ENCODE results near the gene PPP1R2C. TPM values are rescaled to one million over a fixed set of nuclear protein-coding genes. Genes with fewer than 3 reads are reported as not detected.

Gene PPP1R2C
- polyA plus RNA-seq, 1 donor from 2014 or later = not detected

GRCh38 chrX:42732506-42732905 is 45.5 kb downstream of the PPP1R2C start:
- no peak for TF ChIP-seq REST (IDR thresholded peaks at IDR 0.05; ENCODE audit: borderline replicate concordance)
- TF ChIP-seq CTCF (IDR thresholded peaks at IDR 0.05; ENCODE audit: poor library complexity, severe bottlenecking) = no peak
- TF ChIP-seq RAD21 (conservative IDR thresholded peaks at IDR 0.05) = no peak
- no peak for TF ChIP-seq SMC3 (conservative IDR thresholded peaks at IDR 0.05; ENCODE audit: poor library complexity)
- no peak for TF ChIP-seq TAF1 (IDR thresholded peaks at IDR 0.05; ENCODE audit: low read depth)
- no peak for TF ChIP-seq EP300 (conservative IDR thresholded peaks at IDR 0.05; ENCODE audit: poor library complexity, severe bottlenecking)
- TF ChIP-seq MXI1 (conservative IDR thresholded peaks at IDR 0.05; ENCODE audit: poor library complexity, severe bottlenecking) = no peak
- TF ChIP-seq POLR2AphosphoS5 (IDR thresholded peaks at IDR 0.05) = no peak
- TF ChIP-seq EZH2 (IDR thresholded peaks at IDR 0.05; ENCODE audit: borderline replicate concordance, insufficient read depth, low read length, poor library complexity, severe bottlenecking) = no peak

More at GRCh38 chrX:42732506-42732905, 45.5 kb downstream of the PPP1R2C start:
- no peaks in the 10 kb centered on the region for H3K9me3 ChIP-seq (ENCODE audit: low read length)
- no peaks in the 10 kb centered on the region for H3K27me3 ChIP-seq (ENCODE audit: insufficient read depth, low read depth, low read length)
- H3K9ac ChIP-seq (ENCODE audit: low read length) = no peak overlapping the region
- H3K36me3 ChIP-seq (ENCODE audit: insufficient read depth, low read length) = no peaks in the 10 kb centered on the region
- H3K79me2 ChIP-seq (replicated peaks; ENCODE audit: insufficient read depth, low read length) = no peaks in the 10 kb centered on the region
- H3K27ac ChIP-seq (ENCODE audit: low read length) = no peak overlapping the region
- no peak overlapping the region for H3K4me2 ChIP-seq (ENCODE audit: low read length)
- no peaks in the 10 kb centered on the region for H3K9me2 ChIP-seq (ENCODE audit: insufficient read depth, low read length)
- no peaks in the 10 kb centered on the region for H3F3A ChIP-seq (ENCODE audit: insufficient read depth, low read length, poor library complexity, severe bottlenecking)
- H3K4me3 ChIP-seq (ENCODE audit: low read length) = no peak overlapping the region
- no peaks in the 10 kb centered on the region for H4K20me1 ChIP-seq (ENCODE audit: insufficient read depth)
- no peak overlapping the region for H2AFZ ChIP-seq (ENCODE audit: low read depth, low read length)
